HepG2 (cell line): ENCODE measurements around the gene NFIC. TPM values are rescaled to one million over a fixed set of nuclear protein-coding genes. Genes with fewer than 3 reads are reported as not detected.
A peak's percentile ranks its signal among the peaks of the same experiment; 100 is the strongest.

ENCODE experiments used
- ATF6 ChIP-seq: sonication (generic); formaldehyde crosslinking; conservative IDR thresholded peaks from 2 replicates; pipeline ENCODE4 v1.4.0; 2020; ENCODE audit warnings: missing genetic modification reagents
- CENPX ChIP-seq: sonication (generic); formaldehyde crosslinking; IDR thresholded peaks from 2 replicates; pipeline ENCODE4 v1.9.0; 2021; ENCODE audit warnings: mild to moderate bottlenecking, missing genetic modification reagents, moderate library complexity
- CERS6 ChIP-seq: sonication (generic); formaldehyde crosslinking; IDR thresholded peaks from 2 replicates; pipeline ENCODE4 v1.5.0; 2020; ENCODE audit warnings: missing genetic modification reagents
- E2F1 ChIP-seq: sonication (generic); formaldehyde crosslinking; IDR thresholded peaks from 2 replicates; pipeline ENCODE4 v1.5.0; 2020; ENCODE audit warnings: missing genetic modification reagents
- EED ChIP-seq: sonication (generic); formaldehyde crosslinking; IDR thresholded peaks from 2 replicates; pipeline ENCODE4 v1.5.0; 2020; ENCODE audit warnings: mild to moderate bottlenecking, missing genetic modification reagents
- GMEB2 ChIP-seq: IDR thresholded peaks from 2 replicates; pipeline ENCODE4 v1.6.1; 2016; ENCODE audit warnings: missing biosample characterization, missing genetic modification reagents, low read depth
- MTF1 ChIP-seq: sonication (generic); formaldehyde crosslinking; IDR thresholded peaks from 2 replicates; pipeline ENCODE4 v1.5.0; 2020; ENCODE audit warnings: missing genetic modification reagents
- SOX13 ChIP-seq, 3 experiments: fragments of 450-650 bp in 1 of 3; sonication (generic) in 1 of 3; formaldehyde crosslinking in 1 of 3; IDR thresholded peaks in 2 of 3; conservative IDR thresholded peaks in 1 of 3; 2 replicates each; pipeline versions ENCODE4 v1.5.0 to v1.6.1; 2016 to 2020; ENCODE audit warnings: antibody characterized with exemption in 1 of 3, mild to moderate bottlenecking in 1 of 3, missing compliant biosample characterization in 1 of 3, missing genetic modification reagents in 1 of 3, moderate library complexity in 1 of 3
- TBL1XR1 ChIP-seq: fragments of 150-350 bp; IDR thresholded peaks from 2 replicates; pipeline ENCODE4 v1.6.1; 2014; ENCODE audit warnings: borderline replicate concordance, low read length; ENCODE audit not compliant: partially characterized antibody
- TIGD3 ChIP-seq: sonication (generic); formaldehyde crosslinking; IDR thresholded peaks from 2 replicates; pipeline ENCODE4 v1.5.1; 2020; ENCODE audit warnings: mild to moderate bottlenecking, missing genetic modification reagents, borderline replicate concordance
- U2AF1 ChIP-seq: fragments of 200-400 bp; formaldehyde crosslinking; optimal IDR thresholded peaks from 2 replicates; pipeline ENCODE3; 2017; ENCODE audit warnings: mild to moderate bottlenecking, low read depth, low read length
- ZFP36L2 ChIP-seq: sonication (generic); formaldehyde crosslinking; IDR thresholded peaks from 2 replicates; pipeline ENCODE4 v1.4.0; 2020; ENCODE audit warnings: missing genetic modification reagents
- ZNF331 ChIP-seq: sonication (generic); formaldehyde crosslinking; IDR thresholded peaks from 2 replicates; pipeline ENCODE4 v1.4.0; 2020; ENCODE audit warnings: missing genetic modification reagents
- ZNF337 ChIP-seq: sonication (generic); formaldehyde crosslinking; IDR thresholded peaks from 2 replicates; pipeline ENCODE4 v1.5.1; 2020; ENCODE audit warnings: missing genetic modification reagents, low read depth, mild to moderate bottlenecking, borderline replicate concordance
- ZNF740 ChIP-seq: sonication (generic); formaldehyde crosslinking; IDR thresholded peaks from 2 replicates; pipeline ENCODE4 v1.4.0; 2020; ENCODE audit warnings: missing genetic modification reagents
- ZNF780A ChIP-seq: sonication (generic); formaldehyde crosslinking; IDR thresholded peaks from 2 replicates; pipeline ENCODE4 v1.8.0; 2022; ENCODE audit warnings: mild to moderate bottlenecking, missing genetic modification reagents, moderate library complexity
- ZNF800 ChIP-seq: sonication (generic); formaldehyde crosslinking; IDR thresholded peaks from 2 replicates; pipeline ENCODE4 v1.4.0; 2020; ENCODE audit warnings: missing genetic modification reagents
- ZNF816 ChIP-seq: sonication (generic); formaldehyde crosslinking; IDR thresholded peaks from 2 replicates; pipeline ENCODE4 v1.8.0; 2022; ENCODE audit warnings: missing genetic modification reagents, mild to moderate bottlenecking, borderline replicate concordance
- polyA plus RNA-seq, 8 experiments: library from polyadenylated mRNA; depleted of rRNA in 3 of 8; stranded (reverse) in 7 of 8; unstranded in 1 of 8; fragments of >200 nt; fragmentation: Illumina TruSeq in 4 of 8; extraction: Trizol in 4 of 8; gene quantifications; 2 replicates each; pipeline versions ENCODE4 v1.2.1 to v1.2.3, GENCODE V29; 2011 to 2016; ENCODE audit warnings: low read depth in 4 of 8, missing spikeins in 1 of 8, mixed read lengths in 1 of 8; ENCODE audit not compliant: insufficient read depth in 1 of 8
- total RNA-seq, 5 experiments: library from RNA; depleted of rRNA; stranded (reverse); fragments of >200 nt; fragmentation: Illumina TruSeq; extraction: Trizol; gene quantifications; 2 replicates each; pipeline ENCODE4 v1.2.3, GENCODE V29; 2016; ENCODE audit warnings: low read depth in 1 of 5

NFIC gene
- total and polyA plus RNA-seq, 2 of the 13 experiments (the other 11 are each of a cell fraction or from before 2014, with no cell fraction given), result 1.3 to 2.5 TPM

- TF ChIP-seq SOX13 (IDR thresholded peaks at IDR 0.05) (no peak), SOX13 (CRISPR knock-in tag; conservative IDR thresholded peaks at IDR 0.05 in 1 of 2, IDR thresholded peaks at IDR 0.05 in 1 of 2) (no peak), E2F1 (CRISPR knock-in tag) (no peak), MTF1 (CRISPR knock-in tag) (no peak), U2AF1 (no peak), ZNF331 (CRISPR knock-in tag) (peak; percentile 71), TIGD3 (no peak), GMEB2 (CRISPR knock-in tag) (no peak), CERS6 (no peak), TBL1XR1 (no peak), ZNF816 (peak; percentile 65; the same call in 1 of the 2 replicates), ZFP36L2 (no peak), EED (CRISPR knock-in tag) (no peak), ZNF780A (no peak), ATF6 (no peak), ZNF740 (CRISPR knock-in tag) (no peak), ZNF337 (CRISPR knock-in tag) (no peak), CENPX (CRISPR knock-in tag) (no peak), ZNF800 (CRISPR knock-in tag) (no peak)
Observed at GRCh38 chr19:3481241-3482090, 115.1 kb downstream of the NFIC start (continued).
